K562 (cell line): ENCODE results near the gene GLI1. TPM values are rescaled to one million over a fixed set of nuclear protein-coding genes. Genes with fewer than 3 reads are reported as not detected.

ENCODE experiments used
- ATAC-seq: fragments of 200-7000 bp; cut with Tn5 transposase; 3 replicates; pipeline ENCODE4 v1.9.1; 2020; ENCODE audit warnings: moderate library complexity
- BruUV-seq: library from RNA; stranded (reverse); fragments of 400-500 nt; replicated peaks from 2 replicates; lab custom pipeline; 2021; lab: Mats Ljungman, UMichigan
- CTCF ChIA-PET: fragments of 300-600 bp; formaldehyde crosslinking; extraction: SDS; loops from one replicate; lab custom pipeline; 2021; ENCODE audit warnings: low intra/inter-chr PET ratio; lab: Yijun Ruan, JAX
- POLR2A ChIA-PET: fragments of 300-600, 350-650 bp; sonication (Branson Sonifier 250); formaldehyde crosslinking; extraction: SDS; loops from one replicate; lab custom pipeline; 2021; ENCODE audit warnings: antibody characterized with exemption, inconsistent platforms; lab: Yijun Ruan, JAX
- DNase-seq, 4 experiments: peaks; one replicate each; pipeline versions ENCODE4 v3.0.0 to v3.0.0-alpha.2; 2011 to 2018; ENCODE audit warnings: low spot score in 3 of 4, mixed read lengths in 3 of 4; ENCODE audit errors: extremely low read depth in 1 of 4
- FAIRE-seq: peaks from 2 replicates; lab custom pipeline; 2011; peaks lifted over from hg19 to GRCh38; lab: Jason Lieb, UNC
- H2AFZ ChIP-seq: 2 replicates; pipeline ENCODE4 v1.6.0; 2011; ENCODE audit warnings: low read depth, low read length, control low read depth, inconsistent platforms
- H3K27ac ChIP-seq: fragments of 200-600 bp; 3 replicates; pipeline ENCODE4 v1.8.0; 2011; ENCODE audit warnings: low read depth, mild to moderate bottlenecking, control low read depth, inconsistent platforms, low read length, moderate library complexity, mixed read lengths; ENCODE audit errors: extremely low read depth
- H3K27me3 ChIP-seq, 2 experiments: fragments of 300-600 bp in 1 of 2; 2 replicates in 1 of 2; 3 replicates in 1 of 2; pipeline versions ENCODE4 v1.6.0 to v1.8.0; 2011; ENCODE audit warnings: inconsistent platforms in 2 of 2, low read length in 2 of 2, mild to moderate bottlenecking in 1 of 2, mixed read lengths in 1 of 2, moderate library complexity in 1 of 2; ENCODE audit not compliant: control insufficient read depth in 2 of 2, insufficient read depth in 2 of 2
- H3K36me3 ChIP-seq: fragments of 300-600 bp; 3 replicates; pipeline ENCODE4 v1.8.0; 2011; ENCODE audit warnings: mild to moderate bottlenecking, low read length, inconsistent platforms; ENCODE audit not compliant: control insufficient read depth, insufficient read depth
- H3K4me1 ChIP-seq, 2 experiments: fragments of 200-600 bp in 1 of 2; replicated peaks in 1 of 2; 2 replicates in 1 of 2; 3 replicates in 1 of 2; pipeline versions ENCODE4 v1.5.1 to v1.8.0; 2011; ENCODE audit warnings: inconsistent platforms in 2 of 2, low read length in 2 of 2, mild to moderate bottlenecking in 1 of 2, mixed read lengths in 1 of 2, moderate library complexity in 1 of 2; ENCODE audit not compliant: control insufficient read depth in 2 of 2, insufficient read depth in 2 of 2
- H3K4me2 ChIP-seq: 2 replicates; pipeline ENCODE4 v1.6.1; 2011; ENCODE audit warnings: low read length, control low read depth, inconsistent platforms, mixed read lengths; ENCODE audit not compliant: insufficient read depth
- H3K4me3 ChIP-seq: fragments of 200-600 bp; sonication (generic), shearing (Covaris generic); 2 replicates; pipeline ENCODE4 v1.5.1; 2016; ENCODE audit warnings: control low read depth, inconsistent platforms
- H3K79me2 ChIP-seq: fragments of 200-600 bp; 3 replicates; pipeline ENCODE4 v1.8.0; 2011; ENCODE audit warnings: low read length, inconsistent platforms; ENCODE audit not compliant: control insufficient read depth, insufficient read depth
- H3K9ac ChIP-seq, 2 experiments: 2 replicates each; pipeline versions ENCODE4 v1.6.0 to v1.6.1; 2011; ENCODE audit warnings: low read depth in 2 of 2, low read length in 2 of 2, control low read depth in 1 of 2, inconsistent platforms in 1 of 2, mild to moderate bottlenecking in 1 of 2, mixed read lengths in 1 of 2; ENCODE audit not compliant: insufficient read depth in 1 of 2
- H3K9me1 ChIP-seq: one replicate; pipeline ENCODE4 v1.6.0; 2011; ENCODE audit warnings: inconsistent platforms, mild to moderate bottlenecking, low read length, moderate library complexity; ENCODE audit not compliant: control insufficient read depth, insufficient read depth
- H3K9me3 ChIP-seq: replicated peaks from 2 replicates; pipeline ENCODE4 v1.5.1; 2011; ENCODE audit warnings: low read depth, low read length, inconsistent platforms; ENCODE audit not compliant: control insufficient read depth, insufficient read depth
- H4K20me1 ChIP-seq: replicated peaks from 2 replicates; pipeline ENCODE4 v1.6.1; 2011; ENCODE audit warnings: low read length, inconsistent platforms, mixed read lengths; ENCODE audit not compliant: control insufficient read depth, insufficient read depth
- DLX4 ChIP-seq: fragments of 250-450 bp; sonication (Bioruptor Pico); IDR thresholded peaks from 2 replicates; pipeline ENCODE4 v1.6.1; 2021; ENCODE audit warnings: mild to moderate bottlenecking
- ELF2 ChIP-seq: fragments of 250-450 bp; sonication (Bioruptor Pico); IDR thresholded peaks from 2 replicates; pipeline ENCODE4 v1.5.0; 2021; ENCODE audit warnings: mild to moderate bottlenecking
- HNRNPL ChIP-seq: fragments of 200-400 bp; formaldehyde crosslinking; IDR thresholded peaks from 2 replicates; pipeline ENCODE4 v1.6.1; 2017; ENCODE audit warnings: low read depth, mild to moderate bottlenecking, low read length
- HNRNPUL1 ChIP-seq: fragments of 200-400 bp; formaldehyde crosslinking; IDR thresholded peaks from 2 replicates; pipeline ENCODE4 v1.6.1; 2017; ENCODE audit warnings: low read length
- RREB1 ChIP-seq: fragments of 250-450 bp; sonication (Bioruptor Pico); IDR thresholded peaks from 2 replicates; pipeline ENCODE4 v1.4.0; 2020
- SMAD4 ChIP-seq: fragments of 250-450 bp; sonication (Bioruptor Pico); conservative IDR thresholded peaks from 2 replicates; pipeline ENCODE4 v1.8.0; 2021; ENCODE audit warnings: inconsistent platforms, mild to moderate bottlenecking, moderate library complexity
- TOE1 ChIP-seq, 2 experiments: fragments of 450-650 bp in 1 of 2; sonication (generic) in 1 of 2; formaldehyde crosslinking in 1 of 2; IDR thresholded peaks; 2 replicates each; pipeline versions ENCODE4 v1.7.1 to v1.8.0; 2016 to 2022; ENCODE audit warnings: borderline replicate concordance in 2 of 2, mild to moderate bottlenecking in 2 of 2, antibody characterized with exemption in 1 of 2, inconsistent platforms in 1 of 2, low read depth in 1 of 2, missing genetic modification reagents in 1 of 2, moderate library complexity in 1 of 2
- XRCC5 ChIP-seq: fragments of 200-400 bp; formaldehyde crosslinking; IDR thresholded peaks from 2 replicates; pipeline ENCODE4 v1.6.1; 2017; ENCODE audit warnings: low read depth, mild to moderate bottlenecking, low read length
- ZNF384 ChIP-seq: IDR thresholded peaks from 2 replicates; pipeline ENCODE4 v1.6.1; 2012; ENCODE audit warnings: low read depth, low read length, improper control_type of control experiment
- ZNF395 ChIP-seq: fragments of 200-800 bp; sonication (Bioruptor generic); IDR thresholded peaks from 2 replicates; pipeline ENCODE4 v1.6.1; 2017; ENCODE audit warnings: missing genetic modification characterization, missing compliant biosample characterization
- ZNF445 ChIP-seq: fragments of 250-450 bp; sonication (Bioruptor Pico); IDR thresholded peaks from 2 replicates; pipeline ENCODE4 v1.4.0; 2020; ENCODE audit warnings: low read depth, mild to moderate bottlenecking, moderate library complexity
- WGBS: fragments of 100-300 bp; shearing (Covaris generic); methylation state at CpG from one replicate; pipeline ENCODE4 v1.1.6; 2016; ENCODE audit warnings: low coverage, mixed read lengths; ENCODE audit not compliant: insufficient coverage; ENCODE audit errors: missing lambda C conversion rate; 5-methylcytosine and 5-hydroxymethylcytosine counted together
- in situ Hi-C: fragments of 300-500 bp; cut with MboI; formaldehyde crosslinking; loops from 4 replicates; pipeline ENCODE4 v1.15.0; 2018; ENCODE audit warnings: inconsistent platforms, mixed read lengths
- intact Hi-C: fragments of 100-400 bp; cut with micrococcal nuclease; formaldehyde crosslinking; loops from 2 replicates; pipeline ENCODE4 v1.14.2; 2022
- polyA plus RNA-seq, 8 experiments: library from polyadenylated mRNA; depleted of rRNA in 4 of 8; stranded (reverse) in 5 of 8; unstranded in 3 of 8; fragments of >200 nt; fragmentation: Nextera tagmentation in 2 of 8; fragmentation: Illumina TruSeq in 1 of 8; extraction: Ambion mirVana in 2 of 8; extraction: Trizol in 1 of 8; gene quantifications; 2 replicates each; pipeline versions ENCODE4 v1.2.1 to v1.2.3, GENCODE V29; 2011 to 2014; ENCODE audit warnings: inconsistent platforms in 1 of 8, missing spikeins in 1 of 8
- total RNA-seq, 7 experiments: library from RNA; depleted of rRNA in 6 of 7; stranded (reverse); fragments of >200 nt in 6 of 7; fragmentation: Illumina TruSeq in 2 of 7; extraction: Trizol in 2 of 7; gene quantifications; 2 replicates each; pipeline versions ENCODE4 v1.2.1 to v1.2.3, GENCODE V29; 2011 to 2021; ENCODE audit warnings: low replicate concordance in 1 of 7

The GLI1 gene
- total and polyA plus RNA-seq, 9 of the 15 experiments (the other 6 are each of a cell fraction or from before 2014, with no cell fraction given) = 0.24 to 3.7 (median 0.61) TPM

- TF ChIP-seq ZNF395 = peak; percentile 33; the same call in 1 of the 2 replicates
Observed at GRCh38 chr12:57456737-57457490, 2.7 kb upstream of the GLI1 start (continued).

GRCh38 chr12:57458665-57459054 lies 925 bp upstream of the GLI1 start:
- Histone ChIP-seq H2AFZ (peak overlapping the region; percentile 97), H4K20me1 (no peaks in the 10 kb centered on the region), H3K9me1 (no peaks in the 10 kb centered on the region), H3K4me3 (peak overlapping the region; percentile 62), H3K27me3 (no peaks in the 10 kb centered on the region), H3K9ac (peak overlapping the region; percentile 71 to 89), H3K27ac (peak overlapping the region; percentile 71), H3K4me2 (peak overlapping the region; percentile 91), H3K9me3 (no peaks in the 10 kb centered on the region), H3K36me3 (no peaks in the 10 kb centered on the region), H3K4me1 (peaks cover 46 to 64% of the 10 kb centered on the region in 2 experiments), H3K79me2 (peaks cover 20% of the 10 kb centered on the region; the same call in 2 of the 3 replicates)
- in situ Hi-C loops (no loop called here), intact Hi-C loops (loop anchor here (2.0 to 5.0 kb wide), 3 partner anchors 28 to 234 kb away; partner anchors contain the start of genes DDIT3 and OS9)
- ChIA-PET POLR2A (interaction anchor here (0.6 to 1.7 kb wide), 18 partner anchors 11 to 323 kb away, joined by 3 to 8 read pairs (median 3); partner anchors contain the start of genes DDIT3 and SHMT2), CTCF (interaction anchor here (0.5 to 1.9 kb wide), 4 partner anchors 317 to 1697 kb away, joined by 3 to 8 read pairs (median 3); no protein-coding TSS in a partner anchor)
- FAIRE-seq (no peak), ATAC-seq (no peak), DNase-seq (no peak)
- BruUV-seq = TSS peak; percentile 94
- 21% methylated on average over 3 of the region's 3 CpGs for WGBS
- TF ChIP-seq ELF2 (CRISPR knock-in tag) (no peak), RREB1 (CRISPR knock-in tag) (no peak), ZNF384 (no peak), HNRNPUL1 (no peak), XRCC5 (no peak), TOE1 (IDR thresholded peaks at IDR 0.05; ENCODE audit: borderline replicate concordance) (no peak), TOE1 (CRISPR knock-in tag; IDR thresholded peaks at IDR 0.05; ENCODE audit: borderline replicate concordance, low read depth) (no peak), HNRNPL (no peak), DLX4 (CRISPR knock-in tag) (no peak), SMAD4 (CRISPR knock-in tag) (no peak), ZNF445 (CRISPR knock-in tag) (no peak)
